DOHH2 (cell line): ENCODE data around the gene RETREG1.

Source experiments
- H3F3A ChIP-seq: fragments of 200-600 bp; sonication (generic), shearing (Covaris generic); 2 replicates; pipeline ENCODE4 v1.6.0; 2016; ENCODE audit warnings: antibody characterized with exemption, mild to moderate bottlenecking; ENCODE audit not compliant: control insufficient read depth, insufficient read depth
- H3K27ac ChIP-seq: fragments of 200-600 bp; sonication (generic); 2 replicates; pipeline ENCODE4 v1.5.1; 2014; ENCODE audit warnings: low read depth, mild to moderate bottlenecking, low read length, moderate library complexity
- H3K27me3 ChIP-seq: fragments of 200-600 bp; sonication (generic); 2 replicates; pipeline ENCODE4 v1.6.1; 2014; ENCODE audit warnings: mild to moderate bottlenecking, low read length, mixed read lengths; ENCODE audit not compliant: control insufficient read depth
- H3K36me3 ChIP-seq: fragments of 200-600 bp; sonication (generic); 2 replicates; pipeline ENCODE4 v1.6.1; 2014; ENCODE audit warnings: mild to moderate bottlenecking, low read length, moderate library complexity, mixed read lengths; ENCODE audit not compliant: control insufficient read depth
- H3K4me1 ChIP-seq: fragments of 200-600 bp; sonication (generic); 2 replicates; pipeline ENCODE4 v1.6.1; 2014; ENCODE audit warnings: mild to moderate bottlenecking, low read length, mixed read lengths; ENCODE audit not compliant: control insufficient read depth
- H3K4me2 ChIP-seq: fragments of 200-600 bp; sonication (generic); 2 replicates; pipeline ENCODE4 v1.6.0; 2014; ENCODE audit warnings: mild to moderate bottlenecking, low read length, moderate library complexity
- H3K4me3 ChIP-seq: fragments of 200-600 bp; sonication (generic); 2 replicates; pipeline ENCODE4 v1.5.1; 2014; ENCODE audit warnings: mild to moderate bottlenecking, low read length, mixed read lengths
- H3K79me2 ChIP-seq: fragments of 200-600 bp; sonication (generic); 2 replicates; pipeline ENCODE4 v1.6.1; 2014; ENCODE audit warnings: mild to moderate bottlenecking, low read length, mixed read lengths; ENCODE audit not compliant: control insufficient read depth
- H3K9me2 ChIP-seq: fragments of 200-600 bp; sonication (generic); replicated peaks from 2 replicates; pipeline ENCODE4 v1.6.1; 2014; ENCODE audit warnings: mild to moderate bottlenecking, low read length, mixed read lengths; ENCODE audit not compliant: control insufficient read depth
- H3K9me3 ChIP-seq: fragments of 200-600 bp; sonication (generic); 2 replicates; pipeline ENCODE4 v1.6.1; 2014; ENCODE audit warnings: antibody characterized with exemption, low read length, mixed read lengths; ENCODE audit not compliant: control insufficient read depth, insufficient read depth
- H4K20me1 ChIP-seq: fragments of 200-600 bp; sonication (generic); 2 replicates; pipeline ENCODE4 v1.6.0; 2014; ENCODE audit warnings: low read depth, mild to moderate bottlenecking, antibody characterized with exemption, low read length, moderate library complexity; ENCODE audit not compliant: control insufficient read depth, insufficient read depth
- EZH2phosphoT487 ChIP-seq: fragments of 200-600 bp; sonication (generic); IDR thresholded peaks from 2 replicates; pipeline ENCODE4 v1.6.1; 2017; ENCODE audit warnings: borderline replicate concordance, mild to moderate bottlenecking, antibody characterized with exemption, low read length, moderate library complexity, mixed read lengths
- TF ChIP-seq, protein P1 (sequence below): fragments of 200-600 bp; sonication (generic); IDR thresholded peaks from one replicate; pipeline ENCODE4 v1.5.1; 2014; ENCODE audit warnings: antibody characterized with exemption, mild to moderate bottlenecking, low read depth, low read length; ENCODE audit not compliant: poor library complexity, severe bottlenecking

RETREG1 gene

GRCh38 chr5:16600946-16601345, 15.9 kb downstream of the RETREG1 start:
- Histone ChIP-seq H3K27ac (no peak overlapping the region), H3K9me3 (no peaks in the 10 kb centered on the region), H3K27me3 (peaks cover 2% of the 10 kb centered on the region; the same call in 1 of the 2 replicates), H4K20me1 (no peaks in the 10 kb centered on the region), H3K79me2 (no peaks in the 10 kb centered on the region), H3K4me2 (no peak overlapping the region), H3K9me2 (no peaks in the 10 kb centered on the region), H3K4me3 (no peak overlapping the region), H3F3A (no peaks in the 10 kb centered on the region), H3K36me3 (no peaks in the 10 kb centered on the region), H3K4me1 (peaks cover 3% of the 10 kb centered on the region; the same call in 1 of the 2 replicates)
- TF ChIP-seq EZH2phosphoT487, result no peak
- TF ChIP-seq, protein P1, sequence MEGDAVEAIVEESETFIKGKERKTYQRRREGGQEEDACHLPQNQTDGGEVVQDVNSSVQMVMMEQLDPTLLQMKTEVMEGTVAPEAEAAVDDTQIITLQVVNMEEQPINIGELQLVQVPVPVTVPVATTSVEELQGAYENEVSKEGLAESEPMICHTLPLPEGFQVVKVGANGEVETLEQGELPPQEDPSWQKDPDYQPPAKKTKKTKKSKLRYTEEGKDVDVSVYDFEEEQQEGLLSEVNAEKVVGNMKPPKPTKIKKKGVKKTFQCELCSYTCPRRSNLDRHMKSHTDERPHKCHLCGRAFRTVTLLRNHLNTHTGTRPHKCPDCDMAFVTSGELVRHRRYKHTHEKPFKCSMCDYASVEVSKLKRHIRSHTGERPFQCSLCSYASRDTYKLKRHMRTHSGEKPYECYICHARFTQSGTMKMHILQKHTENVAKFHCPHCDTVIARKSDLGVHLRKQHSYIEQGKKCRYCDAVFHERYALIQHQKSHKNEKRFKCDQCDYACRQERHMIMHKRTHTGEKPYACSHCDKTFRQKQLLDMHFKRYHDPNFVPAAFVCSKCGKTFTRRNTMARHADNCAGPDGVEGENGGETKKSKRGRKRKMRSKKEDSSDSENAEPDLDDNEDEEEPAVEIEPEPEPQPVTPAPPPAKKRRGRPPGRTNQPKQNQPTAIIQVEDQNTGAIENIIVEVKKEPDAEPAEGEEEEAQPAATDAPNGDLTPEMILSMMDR, result no peak

- Histone ChIP-seq H3K27ac (no peak overlapping the region), H3K36me3 (no peaks in the 10 kb centered on the region), H3K4me3 (no peak overlapping the region), H3K9me3 (no peaks in the 10 kb centered on the region), H3K27me3 (peaks cover 2% of the 10 kb centered on the region; the same call in 1 of the 2 replicates), H3F3A (no peaks in the 10 kb centered on the region), H3K9me2 (no peaks in the 10 kb centered on the region), H4K20me1 (no peaks in the 10 kb centered on the region), H3K79me2 (no peaks in the 10 kb centered on the region), H3K4me2 (no peak overlapping the region), H3K4me1 (peaks cover 3% of the 10 kb centered on the region; the same call in 1 of the 2 replicates)
- TF ChIP-seq EZH2phosphoT487, result no peak
- TF ChIP-seq, protein P1, result no peak
Measured at GRCh38 chr5:16600397-16600796, 16.4 kb downstream of the RETREG1 start.

DNA sequence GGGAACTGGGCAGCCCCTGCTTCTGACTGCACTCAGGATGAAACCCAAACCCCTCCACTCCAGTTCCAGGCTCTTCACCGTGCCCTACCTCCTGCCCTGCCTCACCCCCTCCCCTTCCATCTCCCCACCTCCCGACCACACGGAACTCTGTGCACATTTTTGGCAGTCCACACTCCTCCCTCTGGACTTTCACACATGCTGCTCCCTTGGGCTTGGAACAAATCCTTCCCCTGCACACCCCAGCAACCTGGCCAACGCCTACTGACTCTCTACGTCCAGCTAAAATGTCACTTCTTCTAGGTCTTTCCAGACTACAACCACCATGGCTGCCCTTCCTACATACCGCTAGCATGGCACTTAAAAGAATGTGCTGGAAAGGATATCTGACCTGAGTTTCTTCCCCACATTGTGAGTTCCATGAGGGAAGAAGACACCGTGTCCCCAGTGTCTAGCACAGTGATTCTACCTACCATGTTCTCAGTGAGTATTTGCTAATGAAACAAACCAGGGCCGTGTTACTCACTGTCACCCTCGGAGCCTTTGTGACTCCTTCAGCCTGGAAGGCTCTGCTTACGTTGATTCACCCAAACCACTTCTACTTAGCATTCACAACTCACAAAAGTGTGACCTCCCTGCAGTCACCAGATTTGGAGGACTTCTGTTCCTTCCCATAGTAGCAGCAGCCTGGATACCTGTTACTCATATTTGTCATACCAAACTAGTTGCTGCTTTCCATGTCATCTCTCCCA, 18.7 kb downstream of the RETREG1 start:
- H3K79me2 ChIP-seq, result no peaks in the 10 kb centered on the region
- TF ChIP-seq, protein P1, result no peak
- no peak for TF ChIP-seq EZH2phosphoT487
- no peak overlapping the region for H3K4me2 ChIP-seq
- H3K9me3 ChIP-seq, result no peaks in the 10 kb centered on the region
- H3K4me3 ChIP-seq, result no peak overlapping the region
- H3F3A ChIP-seq, result no peaks in the 10 kb centered on the region
- H3K27ac ChIP-seq, result no peak overlapping the region
- no peaks in the 10 kb centered on the region; the same call in 1 of the 2 replicates for H3K9me2 ChIP-seq
- H4K20me1 ChIP-seq, result no peaks in the 10 kb centered on the region
- H3K36me3 ChIP-seq, result no peaks in the 10 kb centered on the region
- no peaks in the 10 kb centered on the region for H3K27me3 ChIP-seq
- H3K4me1 ChIP-seq, result peaks cover 3% of the 10 kb centered on the region; the same call in 1 of the 2 replicates
